Suprapubic skin (tissue), 3 donors: Measurements from ENCODE around the gene ETS2.

Experiments used
- POLR2A ChIP-seq, 2 donors: fragments of 450-650 bp; IDR thresholded peaks; one replicate each; pipeline ENCODE4 v1.6.1; 2017; ENCODE audit warnings: antibody characterized with exemption in 2 of 2, mild to moderate bottlenecking in 2 of 2, moderate library complexity in 2 of 2
- TF ChIP-seq, protein P1 (sequence below), 2 donors: fragments of 200-600 bp in 1 of 2; fragments of 450-650 bp in 1 of 2; sonication (generic) in 1 of 2; IDR thresholded peaks; one replicate each; pipeline ENCODE4 v1.5.1; 2016 to 2019; ENCODE audit warnings: antibody characterized with exemption in 2 of 2, mild to moderate bottlenecking in 1 of 2, moderate library complexity in 1 of 2

DNA sequence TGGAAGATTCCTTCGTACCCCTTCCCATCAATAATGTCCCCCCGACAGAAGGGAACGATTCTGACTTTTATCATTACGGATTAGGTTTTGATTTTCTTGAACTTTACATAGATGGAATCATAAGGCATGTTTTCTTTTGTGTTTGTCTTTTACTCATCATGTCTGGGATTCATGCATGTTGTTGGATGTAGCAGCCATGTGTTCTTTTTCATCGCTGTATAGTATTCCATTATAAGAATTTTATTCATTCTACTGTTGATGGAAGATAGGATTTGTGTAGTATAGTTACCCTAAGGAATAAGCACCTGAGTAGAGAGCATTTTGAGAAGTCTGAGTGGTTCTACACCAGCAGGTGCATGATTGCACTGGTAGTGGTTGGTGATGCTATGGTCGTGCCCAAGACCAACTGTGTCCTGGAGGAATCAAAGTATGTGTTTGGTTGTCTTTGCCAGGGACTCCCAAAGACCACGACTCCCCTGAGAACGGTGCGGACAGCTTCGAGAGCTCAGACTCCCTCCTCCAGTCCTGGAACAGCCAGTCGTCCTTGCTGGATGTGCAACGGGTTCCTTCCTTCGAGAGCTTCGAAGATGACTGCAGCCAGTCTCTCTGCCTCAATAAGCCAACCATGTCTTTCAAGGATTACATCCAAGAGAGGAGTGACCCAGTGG, 13.5 kb downstream of the ETS2 start:
- TF ChIP-seq, protein P1, sequence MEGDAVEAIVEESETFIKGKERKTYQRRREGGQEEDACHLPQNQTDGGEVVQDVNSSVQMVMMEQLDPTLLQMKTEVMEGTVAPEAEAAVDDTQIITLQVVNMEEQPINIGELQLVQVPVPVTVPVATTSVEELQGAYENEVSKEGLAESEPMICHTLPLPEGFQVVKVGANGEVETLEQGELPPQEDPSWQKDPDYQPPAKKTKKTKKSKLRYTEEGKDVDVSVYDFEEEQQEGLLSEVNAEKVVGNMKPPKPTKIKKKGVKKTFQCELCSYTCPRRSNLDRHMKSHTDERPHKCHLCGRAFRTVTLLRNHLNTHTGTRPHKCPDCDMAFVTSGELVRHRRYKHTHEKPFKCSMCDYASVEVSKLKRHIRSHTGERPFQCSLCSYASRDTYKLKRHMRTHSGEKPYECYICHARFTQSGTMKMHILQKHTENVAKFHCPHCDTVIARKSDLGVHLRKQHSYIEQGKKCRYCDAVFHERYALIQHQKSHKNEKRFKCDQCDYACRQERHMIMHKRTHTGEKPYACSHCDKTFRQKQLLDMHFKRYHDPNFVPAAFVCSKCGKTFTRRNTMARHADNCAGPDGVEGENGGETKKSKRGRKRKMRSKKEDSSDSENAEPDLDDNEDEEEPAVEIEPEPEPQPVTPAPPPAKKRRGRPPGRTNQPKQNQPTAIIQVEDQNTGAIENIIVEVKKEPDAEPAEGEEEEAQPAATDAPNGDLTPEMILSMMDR (IDR thresholded peaks at IDR 0.05) = no peak
- no peak for TF ChIP-seq POLR2A (IDR thresholded peaks at IDR 0.05)
